ENCODE results near the gene NDEL1. TPM values are rescaled to one million over a fixed set of nuclear protein-coding genes. Genes with fewer than 3 reads are reported as not detected.

The NDEL1 gene
- total RNA-seq, 1 donor from 2014 or later, result 30.5 TPM

- peaks cover 14% of the 10 kb centered on the region for H3K36me3 Mint-ChIP-seq (ENCODE audit: insufficient read depth)
- no peak overlapping the region for H3K27ac Mint-ChIP-seq
- no peak overlapping the region for H3K4me3 Mint-ChIP-seq (ENCODE audit: low read depth)
- no peaks in the 10 kb centered on the region for H3K27me3 Mint-ChIP-seq
- TF ChIP-seq CTCF (IDR thresholded peaks at IDR 0.05; ENCODE audit: unreplicated experiment), result no peak
- peaks cover 2% of the 10 kb centered on the region for H3K4me1 Mint-ChIP-seq (ENCODE audit: low read depth)
- H3K9me3 Mint-ChIP-seq (ENCODE audit: low read depth), result no peaks in the 10 kb centered on the region
- DNase-seq (ENCODE audit: low spot score, unreplicated experiment), result no peak
Observed at GRCh38 chr17:8466456-8466855, 30.8 kb downstream of the NDEL1 start.

DNA sequence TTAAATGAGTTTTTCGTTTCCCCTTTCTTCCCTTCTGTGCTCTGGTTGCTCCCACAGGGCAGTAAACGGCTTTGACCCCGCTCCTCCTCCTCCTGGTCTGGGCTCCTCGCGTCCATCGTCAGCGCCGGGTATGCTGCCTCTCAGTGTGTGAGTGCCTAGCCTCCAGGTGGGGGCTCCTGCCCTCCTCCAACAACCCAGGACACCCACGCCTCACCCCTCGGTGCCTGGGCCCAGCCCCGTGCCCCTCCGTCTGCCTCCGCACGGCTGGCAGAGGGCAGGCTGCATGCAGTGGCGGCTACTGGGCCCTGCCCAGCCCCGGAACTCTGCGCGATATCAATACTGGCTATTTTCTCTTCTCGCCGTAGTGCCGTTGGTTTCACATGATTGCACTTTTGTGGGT lies 31.2 kb downstream of the NDEL1 start:
- no peak for DNase-seq (ENCODE audit: low spot score, unreplicated experiment)
- Mint-ChIP-seq H3K9me3 (ENCODE audit: low read depth) (no peaks in the 10 kb centered on the region), H3K4me1 (ENCODE audit: low read depth) (peaks cover 2% of the 10 kb centered on the region), H3K27ac (no peak overlapping the region), H3K36me3 (ENCODE audit: insufficient read depth) (peaks cover 14% of the 10 kb centered on the region), H3K27me3 (no peaks in the 10 kb centered on the region), H3K4me3 (ENCODE audit: low read depth) (no peak overlapping the region)
- TF ChIP-seq CTCF (IDR thresholded peaks at IDR 0.05; ENCODE audit: unreplicated experiment), result no peak

- Mint-ChIP-seq H3K9me3 (ENCODE audit: low read depth) (no peaks in the 10 kb centered on the region), H3K36me3 (ENCODE audit: insufficient read depth) (peaks cover 14% of the 10 kb centered on the region), H3K4me1 (ENCODE audit: low read depth) (peaks cover 2% of the 10 kb centered on the region), H3K27ac (peak overlapping the region; percentile 49), H3K27me3 (no peaks in the 10 kb centered on the region), H3K4me3 (ENCODE audit: low read depth) (no peak overlapping the region)
- DNase-seq (ENCODE audit: low spot score, unreplicated experiment), result no peak
- TF ChIP-seq CTCF (IDR thresholded peaks at IDR 0.05; ENCODE audit: unreplicated experiment), result no peak
Observed at GRCh38 chr17:8467527-8467926, 31.8 kb downstream of the NDEL1 start.

- H3K27me3 Mint-ChIP-seq, result no peaks in the 10 kb centered on the region
- H3K4me1 Mint-ChIP-seq (ENCODE audit: low read depth), result peaks cover 2% of the 10 kb centered on the region
- H3K4me3 Mint-ChIP-seq (ENCODE audit: low read depth), result no peak overlapping the region
- no peaks in the 10 kb centered on the region for H3K9me3 Mint-ChIP-seq (ENCODE audit: low read depth)
- TF ChIP-seq CTCF (IDR thresholded peaks at IDR 0.05; ENCODE audit: unreplicated experiment), result no peak
- H3K27ac Mint-ChIP-seq, result peak overlapping the region; percentile 31
- peaks cover 16% of the 10 kb centered on the region for H3K36me3 Mint-ChIP-seq (ENCODE audit: insufficient read depth)
- no peak for DNase-seq (ENCODE audit: low spot score, unreplicated experiment)
Observed at GRCh38 chr17:8468127-8468526, 32.4 kb downstream of the NDEL1 start.

GRCh38 chr17:8468980-8469379 lies 33.3 kb downstream of the NDEL1 start:
- no peak for TF ChIP-seq CTCF (IDR thresholded peaks at IDR 0.05; ENCODE audit: unreplicated experiment)
- no peak overlapping the region for H3K27ac Mint-ChIP-seq
- no peak overlapping the region for H3K4me3 Mint-ChIP-seq (ENCODE audit: low read depth)
- no peak for DNase-seq (ENCODE audit: low spot score, unreplicated experiment)
- no peaks in the 10 kb centered on the region for H3K27me3 Mint-ChIP-seq
- H3K4me1 Mint-ChIP-seq (ENCODE audit: low read depth), result peaks cover 2% of the 10 kb centered on the region
- H3K36me3 Mint-ChIP-seq (ENCODE audit: insufficient read depth), result peaks cover 21% of the 10 kb centered on the region
- no peaks in the 10 kb centered on the region for H3K9me3 Mint-ChIP-seq (ENCODE audit: low read depth)
